ENCODE data around the gene PGRMC2.
"Not testable (repeated sequence)": the region's sequence is repeated elsewhere in the genome, so short reads cannot be mapped to it uniquely, and the experiment has no call there.

The PGRMC2 gene

DNA sequence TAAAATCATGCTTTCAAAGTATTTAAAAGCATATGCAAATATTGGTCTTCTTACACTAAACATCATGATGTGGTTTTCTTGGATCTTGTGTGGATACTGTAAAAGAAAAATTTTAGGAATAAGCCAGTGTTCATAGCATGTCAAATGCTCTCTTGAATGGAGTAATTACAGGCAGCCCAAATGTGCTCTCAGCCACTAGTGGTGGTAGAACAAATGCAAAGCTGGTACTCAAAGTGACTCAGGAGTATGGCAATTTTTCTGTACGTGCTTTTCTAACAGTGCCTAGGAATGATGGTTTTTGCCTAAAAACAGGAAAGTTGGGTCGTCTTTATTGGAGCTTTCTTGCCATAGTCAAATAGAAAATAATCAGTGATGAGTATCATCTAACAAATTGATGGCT, 19.9 kb downstream of the PGRMC2 start:
- no peak for DNase-seq (ENCODE audit: low spot score)

DNA sequence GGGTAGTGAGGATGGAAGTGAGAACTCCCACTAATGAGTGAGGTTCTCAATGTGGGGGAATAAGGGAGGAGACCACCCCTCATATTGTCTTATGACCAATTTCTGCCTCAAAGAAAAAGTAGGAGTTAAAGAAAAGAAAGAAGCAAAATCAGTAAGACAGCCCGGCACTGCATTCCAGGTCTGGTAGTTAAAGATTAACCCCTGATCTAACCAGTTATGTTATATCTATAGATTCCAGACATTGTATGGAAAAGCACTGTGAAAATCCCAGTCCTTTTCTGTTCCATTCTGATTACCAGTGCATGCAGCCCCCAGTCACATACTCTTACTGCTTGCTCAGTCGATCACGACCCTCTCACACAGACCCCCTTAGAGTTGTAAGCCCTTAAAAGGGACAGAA, 20.4 kb downstream of the PGRMC2 start:
- DNase-seq (ENCODE audit: low spot score) = not testable (repeated sequence)

- DNase-seq (ENCODE audit: low spot score) = not testable (repeated sequence)
These were observed 22.1 kb downstream of the PGRMC2 start for GRCh38 chr4:128265550-128265949.

DNA sequence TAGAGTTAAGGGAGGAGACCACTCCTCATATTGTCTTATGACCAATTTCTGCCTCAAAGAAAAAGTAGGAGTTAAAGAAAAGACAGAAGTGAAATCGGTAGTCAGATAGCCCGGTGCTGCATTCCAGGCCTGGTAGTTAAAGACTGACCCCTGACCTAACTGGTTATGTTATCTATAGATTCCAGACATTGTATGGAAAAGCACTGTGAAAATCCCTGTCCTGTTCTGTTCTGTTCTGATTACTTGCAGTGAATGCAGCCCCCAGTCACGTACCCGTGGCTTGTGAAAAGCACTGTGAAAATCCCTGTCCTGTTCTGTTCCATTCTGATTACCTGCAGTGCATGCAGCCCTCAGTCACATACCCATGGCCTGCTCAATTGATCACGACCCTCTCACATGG, 27.7 kb downstream of the PGRMC2 start:
- not testable (repeated sequence) for DNase-seq (ENCODE audit: low spot score)

DNA sequence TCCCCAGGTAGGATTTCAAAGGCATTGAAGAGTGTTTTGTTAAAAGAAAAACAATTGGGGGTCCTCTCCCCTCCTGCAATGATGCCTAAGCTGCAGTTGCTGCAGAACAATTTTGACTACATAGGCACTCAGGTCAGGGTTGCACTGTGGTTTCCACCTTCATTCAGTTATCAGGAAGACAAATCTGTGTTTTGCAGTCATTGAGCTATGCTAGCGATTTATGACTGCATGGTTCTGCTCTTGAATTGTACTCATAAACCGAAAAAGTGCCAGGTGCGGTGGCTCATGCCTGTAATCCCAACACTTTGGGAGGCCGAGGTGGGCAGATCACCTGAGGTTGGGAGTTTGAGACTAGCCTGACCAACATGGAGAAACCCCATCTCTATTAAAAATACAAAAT, 29.4 kb downstream of the PGRMC2 start:
- DNase-seq (ENCODE audit: low spot score) = not testable (repeated sequence)

GRCh38 chr4:128256539-128256938, 31.1 kb downstream of the PGRMC2 start:
- DNase-seq (ENCODE audit: low spot score) = no peak

DNA sequence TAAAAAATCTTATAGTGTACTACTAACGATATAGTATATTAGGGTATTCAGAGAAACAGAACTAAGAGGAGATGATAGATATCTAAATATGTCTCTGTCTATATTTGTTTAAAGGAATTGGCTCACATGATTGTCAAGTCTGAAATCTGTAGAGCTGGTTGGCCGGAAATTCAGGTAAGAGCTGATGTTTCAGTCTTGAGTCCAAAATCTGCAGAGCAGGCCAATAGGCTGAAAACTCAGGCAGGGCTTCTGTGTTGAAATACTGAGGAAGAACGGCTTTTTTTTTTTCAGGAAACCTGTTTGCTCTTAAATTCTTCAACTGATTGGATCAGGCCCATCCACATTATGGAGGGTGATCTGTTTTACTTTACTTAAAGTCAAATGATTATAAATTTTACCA, 31.7 kb downstream of the PGRMC2 start:
- DNase-seq (ENCODE audit: low spot score) = no peak

GRCh38 chr4:128249787-128250668, 37.6 kb downstream of the PGRMC2 start:
- no peak for DNase-seq (ENCODE audit: low spot score)

DNA sequence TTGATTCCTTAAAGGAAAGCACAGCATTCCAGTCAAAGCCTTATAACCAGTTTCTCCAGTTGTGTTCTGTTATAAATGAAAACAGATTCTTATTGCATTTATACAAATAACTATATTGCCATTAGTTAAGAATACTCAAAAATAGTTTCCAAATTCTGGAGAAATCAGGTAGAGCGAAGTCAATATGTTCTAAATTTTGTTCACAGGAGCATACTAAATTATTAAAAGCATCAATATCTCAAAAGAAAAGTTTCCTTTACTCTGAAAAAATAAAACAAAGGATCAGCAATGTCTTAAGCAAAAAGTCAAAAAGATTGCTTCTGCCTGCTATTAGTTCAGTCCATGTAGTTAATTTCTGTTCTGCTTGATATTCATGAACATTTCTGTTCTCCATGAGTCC, 39.7 kb downstream of the PGRMC2 start:
- DNase-seq (ENCODE audit: low spot score) = no peak

- DNase-seq (ENCODE audit: low spot score) = not testable (repeated sequence)
These were observed 42.2 kb downstream of the PGRMC2 start for GRCh38 chr4:128245391-128245790.

DNA sequence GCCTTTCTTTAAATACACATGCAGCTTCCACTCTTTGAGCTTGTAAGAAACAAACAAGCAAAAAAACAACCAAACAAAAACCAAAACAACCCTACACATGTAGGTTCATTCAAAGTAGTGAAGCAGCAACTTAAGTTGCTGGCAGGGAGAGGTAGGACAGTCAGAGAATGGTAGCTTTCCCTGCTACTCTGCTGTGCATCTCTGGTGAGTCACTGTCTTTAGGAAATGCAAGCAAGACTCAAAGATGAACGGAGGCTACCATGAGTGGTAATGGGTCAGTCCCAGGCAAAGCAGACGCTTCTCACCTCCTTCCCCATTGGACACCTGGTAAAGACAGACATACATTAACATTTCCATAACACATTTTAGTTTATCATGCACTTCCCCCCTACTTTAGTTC, 43.2 kb downstream of the PGRMC2 start:
- DNase-seq (ENCODE audit: low spot score) = no peak

- no peak for DNase-seq (ENCODE audit: low spot score)
These were observed 45.0 kb downstream of the PGRMC2 start for GRCh38 chr4:128242601-128243000.

- no peak for DNase-seq (ENCODE audit: low spot score)
These were observed 45.6 kb downstream of the PGRMC2 start for GRCh38 chr4:128241981-128242380.

GRCh38 chr4:128241425-128241913, 46.1 kb downstream of the PGRMC2 start:
- DNase-seq (ENCODE audit: low spot score) = no peak

DNA sequence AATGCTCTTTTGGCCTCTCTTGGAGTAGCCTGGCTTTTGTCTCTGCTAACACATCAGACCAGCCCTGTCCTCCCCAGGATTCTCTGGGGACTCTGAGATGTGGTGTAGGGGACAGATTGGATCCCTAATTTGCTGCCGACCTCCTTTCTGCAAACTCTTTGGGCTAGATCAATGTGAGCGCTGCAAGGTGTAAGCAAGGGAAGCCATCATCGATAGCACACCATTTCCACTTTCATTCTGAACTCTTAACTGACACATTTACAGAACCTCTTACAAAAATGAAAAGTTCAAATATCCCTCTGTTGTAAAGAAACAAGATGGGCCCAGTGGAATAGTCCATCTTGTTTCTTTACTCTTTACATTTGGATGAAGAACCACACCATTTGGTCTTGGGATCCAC, 46.6 kb downstream of the PGRMC2 start:
- DNase-seq (ENCODE audit: low spot score) = no peak

DNA sequence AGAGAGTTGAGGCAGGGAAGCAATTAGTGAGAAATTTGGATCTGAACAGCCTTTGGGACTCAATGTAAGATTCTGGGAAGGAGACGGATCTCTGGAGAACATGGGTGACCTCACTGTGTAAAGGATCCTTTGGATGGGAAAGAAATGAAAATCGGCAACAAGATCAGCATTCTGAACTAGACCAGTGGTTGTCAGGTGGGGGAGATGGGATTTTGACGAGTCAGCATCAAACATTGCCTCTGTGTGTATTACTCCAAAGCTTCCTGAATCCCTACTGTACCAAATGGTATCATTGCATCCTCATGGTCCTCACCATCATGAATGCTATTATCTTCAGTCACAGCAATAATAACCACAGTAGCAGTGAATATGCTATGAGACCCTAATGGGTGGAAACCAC, 52.8 kb downstream of the PGRMC2 start:
- DNase-seq (ENCODE audit: low spot score) = no peak

- DNase-seq (ENCODE audit: low spot score) = no peak
These were observed 54.9 kb downstream of the PGRMC2 start for GRCh38 chr4:128232719-128233118.

DNA sequence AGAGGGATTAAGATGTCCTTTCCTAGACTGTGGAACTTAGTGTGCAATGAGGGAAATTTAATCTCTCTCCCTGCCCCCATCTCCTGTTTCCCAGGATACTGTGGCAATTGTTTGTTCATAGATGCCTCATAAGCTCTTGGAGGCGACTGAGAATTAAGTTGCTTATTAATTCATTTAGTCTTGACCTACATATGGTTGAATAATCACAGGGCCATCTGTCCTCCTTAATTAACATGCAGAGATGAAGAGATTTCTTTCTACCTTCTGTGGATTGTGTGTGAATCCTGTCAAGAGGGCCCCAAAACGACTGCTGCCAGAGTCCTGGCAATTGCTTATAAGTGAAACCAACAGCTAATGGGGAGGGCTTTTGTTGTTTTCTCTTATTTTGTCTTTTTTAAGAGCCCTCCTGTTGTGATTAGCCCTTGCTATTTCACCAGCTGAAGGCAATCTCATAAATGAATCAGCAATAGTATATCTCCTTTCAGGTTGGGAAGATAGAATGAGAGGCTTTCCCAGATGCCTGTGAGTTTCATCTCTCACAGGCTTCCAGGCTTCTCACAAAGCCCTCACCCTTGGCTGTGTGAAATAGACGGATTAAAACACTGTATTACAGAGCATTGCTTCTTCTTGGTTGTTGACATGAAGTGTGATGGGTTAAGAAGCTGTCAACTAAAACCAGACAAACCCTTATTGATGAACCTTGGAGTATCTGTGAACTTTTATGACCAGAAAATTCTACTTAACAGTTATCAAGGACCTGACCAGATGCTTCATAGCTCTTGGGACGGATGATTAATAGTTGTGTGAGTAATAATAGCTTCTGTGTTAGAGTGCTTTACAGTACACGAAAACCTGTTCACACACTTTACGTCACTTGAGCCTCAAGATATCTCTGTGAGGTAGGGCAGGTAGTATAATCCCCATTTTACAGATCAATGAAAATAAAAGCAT, 58.5 kb downstream of the PGRMC2 start:
- DNase-seq (ENCODE audit: low spot score) = no peak

DNA sequence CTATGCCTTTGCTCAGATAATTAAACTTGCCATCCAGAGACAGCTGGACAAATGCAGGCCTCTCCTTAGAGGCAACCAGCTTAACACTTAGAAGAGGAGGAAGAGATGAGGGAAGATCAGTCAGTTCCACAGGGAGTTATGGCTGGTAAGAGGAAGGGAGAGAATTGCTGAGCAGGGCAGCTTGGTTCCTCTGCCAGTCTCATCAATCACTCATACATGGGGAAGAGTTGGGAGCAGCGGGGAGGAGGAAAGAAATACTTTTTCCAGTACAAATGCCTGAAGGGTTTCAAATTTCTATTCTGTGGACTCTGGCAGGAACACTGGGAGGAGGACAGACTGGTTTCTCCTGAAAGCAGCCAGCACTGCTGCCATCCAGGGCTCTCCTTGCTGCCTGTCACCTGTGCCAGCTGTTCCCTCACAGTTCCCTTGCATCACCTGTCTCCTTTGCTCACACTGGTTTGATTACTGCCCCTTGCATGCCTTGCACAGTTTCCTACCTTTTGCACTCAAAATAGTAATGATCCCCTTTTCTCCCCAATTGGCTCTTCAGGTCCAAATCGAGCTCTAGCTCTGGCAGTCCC, 59.5 kb downstream of the PGRMC2 start:
- no peak for DNase-seq (ENCODE audit: low spot score)

DNA sequence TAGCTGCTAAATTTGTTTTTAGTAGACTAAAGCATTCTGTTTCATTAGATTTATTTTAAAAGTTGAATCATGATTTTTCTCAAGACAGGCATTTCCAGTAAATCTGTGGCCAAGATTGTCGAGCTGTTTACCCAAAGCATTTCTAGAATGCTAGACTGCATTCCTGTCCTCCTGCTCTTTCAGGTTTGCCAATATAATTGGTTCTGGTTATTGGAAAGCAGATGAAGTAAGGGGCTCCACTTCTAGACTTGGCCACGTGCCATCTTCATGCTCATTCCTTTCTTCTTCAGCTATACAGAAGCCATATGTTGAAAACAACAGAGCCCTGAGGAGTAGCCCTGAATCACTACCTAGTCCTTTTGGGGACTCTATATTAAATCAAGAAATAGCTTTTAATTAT, 62.5 kb downstream of the PGRMC2 start:
- DNase-seq (ENCODE audit: low spot score) = no peak

DNA sequence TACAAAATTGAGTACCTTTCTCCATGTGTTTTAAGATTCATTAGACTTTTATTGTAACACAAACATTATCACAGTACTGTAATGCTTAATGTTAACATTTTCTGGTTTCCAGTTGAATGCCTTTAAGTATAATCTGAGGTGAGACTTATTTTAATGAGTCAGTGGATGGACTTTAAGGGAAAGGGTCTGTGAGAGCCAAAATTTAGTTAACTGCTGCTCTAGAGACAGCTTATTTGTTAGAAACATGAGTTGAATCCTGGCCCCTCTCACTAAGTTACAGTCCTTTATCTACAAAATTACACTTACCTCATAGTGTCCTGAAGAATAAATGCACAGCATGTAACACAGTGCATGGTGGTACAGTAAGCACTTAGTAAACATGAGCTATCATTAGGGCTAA, 66.0 kb downstream of the PGRMC2 start:
- no peak for DNase-seq (ENCODE audit: low spot score)
